HepG2 (cell line): Measurements from ENCODE around the gene MAPK4.

ENCODE experiments used
- MYNN ChIP-seq: sonication (generic); formaldehyde crosslinking; IDR thresholded peaks from 2 replicates; pipeline ENCODE4 v1.4.0; 2020; ENCODE audit warnings: mild to moderate bottlenecking, low read depth, missing genetic modification reagents
- NFE2 ChIP-seq: sonication (generic); formaldehyde crosslinking; IDR thresholded peaks from 2 replicates; pipeline ENCODE4 v1.4.0; 2020; ENCODE audit warnings: missing genetic modification reagents
- PRDM10 ChIP-seq: sonication (generic); formaldehyde crosslinking; IDR thresholded peaks from 2 replicates; pipeline ENCODE4 v1.4.0; 2020; ENCODE audit warnings: low read depth, missing genetic modification reagents
- PRDM15 ChIP-seq: sonication (generic); formaldehyde crosslinking; IDR thresholded peaks from 2 replicates; pipeline ENCODE4 v1.4.0; 2020; ENCODE audit warnings: missing genetic modification reagents
- TF ChIP-seq, protein P1 (sequence below): sonication (generic); formaldehyde crosslinking; IDR thresholded peaks from 2 replicates; pipeline ENCODE4 v1.5.0; 2020; ENCODE audit warnings: mild to moderate bottlenecking, missing genetic modification reagents, moderate library complexity

- TF ChIP-seq PRDM10 (CRISPR knock-in tag) (no peak), NFE2 (CRISPR knock-in tag) (no peak), PRDM15 (CRISPR knock-in tag) (no peak), MYNN (CRISPR knock-in tag) (no peak)
- TF ChIP-seq, protein P1, sequence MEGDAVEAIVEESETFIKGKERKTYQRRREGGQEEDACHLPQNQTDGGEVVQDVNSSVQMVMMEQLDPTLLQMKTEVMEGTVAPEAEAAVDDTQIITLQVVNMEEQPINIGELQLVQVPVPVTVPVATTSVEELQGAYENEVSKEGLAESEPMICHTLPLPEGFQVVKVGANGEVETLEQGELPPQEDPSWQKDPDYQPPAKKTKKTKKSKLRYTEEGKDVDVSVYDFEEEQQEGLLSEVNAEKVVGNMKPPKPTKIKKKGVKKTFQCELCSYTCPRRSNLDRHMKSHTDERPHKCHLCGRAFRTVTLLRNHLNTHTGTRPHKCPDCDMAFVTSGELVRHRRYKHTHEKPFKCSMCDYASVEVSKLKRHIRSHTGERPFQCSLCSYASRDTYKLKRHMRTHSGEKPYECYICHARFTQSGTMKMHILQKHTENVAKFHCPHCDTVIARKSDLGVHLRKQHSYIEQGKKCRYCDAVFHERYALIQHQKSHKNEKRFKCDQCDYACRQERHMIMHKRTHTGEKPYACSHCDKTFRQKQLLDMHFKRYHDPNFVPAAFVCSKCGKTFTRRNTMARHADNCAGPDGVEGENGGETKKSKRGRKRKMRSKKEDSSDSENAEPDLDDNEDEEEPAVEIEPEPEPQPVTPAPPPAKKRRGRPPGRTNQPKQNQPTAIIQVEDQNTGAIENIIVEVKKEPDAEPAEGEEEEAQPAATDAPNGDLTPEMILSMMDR (CRISPR knock-in tag): no peak
Observed at GRCh38 chr18:50562686-50563085, 2.8 kb downstream of the MAPK4 start.
